HTERT RPE-1 (cell line): ENCODE results near the gene RPTOR.
"Not testable (repeated sequence)": the region's sequence is repeated elsewhere in the genome, so short reads cannot be mapped to it uniquely, and the experiment has no call there.

ENCODE experiments used
- in situ Hi-C: fragments of 300-500 bp; cut with MboI; formaldehyde crosslinking; loops from 4 replicates; pipeline ENCODE4 v1.14.3; 2020; ENCODE audit warnings: low sequenced_read_pairs

Gene RPTOR

GRCh38 chr17:80683625-80684104 is 139.0 kb downstream of the RPTOR start:
- in situ Hi-C loops = no loop called here

GRCh38 chr17:80687839-80688238 is 143.2 kb downstream of the RPTOR start:
- in situ Hi-C loops = no loop called here

DNA sequence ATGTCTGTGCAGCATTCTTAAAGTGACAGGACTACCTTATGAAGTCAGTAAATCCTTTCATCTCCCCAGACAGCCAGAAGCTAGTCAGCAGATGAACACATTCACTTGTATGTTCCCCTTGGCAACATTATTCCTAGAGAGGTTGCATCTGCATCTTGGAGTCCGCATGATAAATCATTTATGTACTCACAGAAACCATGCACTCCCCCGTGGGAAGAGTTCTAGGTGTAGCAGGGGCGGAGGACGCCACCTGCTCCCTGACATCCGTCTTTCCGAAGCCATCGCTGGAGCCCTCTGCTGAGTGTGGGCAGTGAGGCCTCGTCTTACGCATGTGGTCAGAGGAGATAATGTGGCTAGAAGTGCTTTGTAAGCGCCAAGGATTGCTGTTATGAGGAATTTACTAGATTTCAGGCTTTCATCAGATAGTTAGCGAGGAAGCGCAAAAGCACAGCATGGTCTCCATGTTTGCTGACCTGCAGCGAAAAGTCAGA is 144.5 kb downstream of the RPTOR start:
- in situ Hi-C loops = no loop called here

- in situ Hi-C loops = no loop called here
Observed at GRCh38 chr17:80691784-80692183, 147.1 kb downstream of the RPTOR start.

DNA sequence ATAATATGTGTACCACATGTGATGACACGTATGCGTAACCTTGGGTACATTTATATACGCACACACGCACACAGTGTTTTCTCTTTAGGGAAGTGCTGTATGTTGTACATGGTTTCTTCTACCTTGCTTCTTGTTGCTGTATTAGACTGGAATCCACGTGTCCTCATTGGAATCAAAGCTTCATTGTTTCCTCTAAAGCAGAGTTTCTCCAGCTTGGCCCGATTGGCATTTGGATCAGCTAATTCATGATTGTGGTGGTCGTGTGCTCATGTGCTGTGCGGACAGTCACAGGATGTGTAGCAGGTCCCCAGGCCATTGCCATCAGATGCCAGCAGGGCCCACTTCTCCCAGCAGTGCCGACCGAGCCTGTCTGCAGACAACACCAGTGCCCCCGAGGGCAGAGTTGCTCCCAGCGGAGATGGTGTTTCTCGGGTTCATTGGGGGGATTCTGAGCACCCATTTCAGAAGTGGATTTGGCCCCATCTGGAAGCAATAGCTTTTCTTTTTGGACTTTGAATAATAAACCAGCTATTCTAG is 148.4 kb downstream of the RPTOR start:
- in situ Hi-C loops = no loop called here

- in situ Hi-C loops = no loop called here
Observed at GRCh38 chr17:80693511-80693910, 148.9 kb downstream of the RPTOR start.

DNA sequence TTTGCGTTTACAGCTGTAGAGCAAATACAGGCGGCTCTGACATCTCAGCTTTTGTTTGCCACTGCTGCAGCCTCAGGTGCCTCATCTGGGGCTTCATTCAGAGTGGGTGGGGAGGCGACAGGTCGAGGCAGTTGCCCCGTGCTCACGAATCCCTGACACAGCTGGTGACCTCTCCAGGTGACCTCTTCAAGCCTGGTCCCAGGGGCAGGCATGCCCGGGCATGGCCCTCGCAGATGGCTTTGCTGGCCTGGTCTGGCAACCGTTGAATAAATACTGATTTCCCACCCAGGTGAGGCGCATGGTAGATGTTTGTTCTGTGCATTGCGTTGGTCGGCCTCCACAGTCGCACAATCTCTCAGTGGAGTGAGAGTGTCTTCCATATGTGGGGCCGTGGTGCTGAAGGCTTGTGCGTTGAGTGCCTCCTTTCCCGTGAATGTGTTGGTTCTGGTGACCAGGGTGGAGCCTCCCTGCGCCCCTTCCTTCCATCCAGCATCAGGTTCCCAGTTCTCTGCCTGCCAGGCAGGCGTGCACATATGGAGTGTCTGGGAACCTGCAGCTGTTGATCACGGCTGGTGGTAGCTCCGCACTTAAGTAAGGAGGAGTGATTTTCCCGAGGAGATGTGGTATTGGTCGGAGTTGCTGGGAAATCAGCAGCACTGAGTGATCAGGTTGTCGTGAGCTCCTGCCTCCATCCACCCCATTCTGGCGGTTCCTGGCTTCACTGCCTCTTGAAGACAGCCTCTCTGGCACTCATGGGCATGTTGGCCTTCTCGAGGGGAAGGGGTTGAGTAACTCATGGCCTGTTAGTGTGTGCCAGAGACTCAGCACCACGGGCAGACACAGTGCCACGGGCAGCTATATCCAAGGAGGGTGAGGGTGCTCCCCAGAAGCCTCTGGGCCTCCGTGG is 149.7 kb downstream of the RPTOR start:
- in situ Hi-C loops = no loop called here

DNA sequence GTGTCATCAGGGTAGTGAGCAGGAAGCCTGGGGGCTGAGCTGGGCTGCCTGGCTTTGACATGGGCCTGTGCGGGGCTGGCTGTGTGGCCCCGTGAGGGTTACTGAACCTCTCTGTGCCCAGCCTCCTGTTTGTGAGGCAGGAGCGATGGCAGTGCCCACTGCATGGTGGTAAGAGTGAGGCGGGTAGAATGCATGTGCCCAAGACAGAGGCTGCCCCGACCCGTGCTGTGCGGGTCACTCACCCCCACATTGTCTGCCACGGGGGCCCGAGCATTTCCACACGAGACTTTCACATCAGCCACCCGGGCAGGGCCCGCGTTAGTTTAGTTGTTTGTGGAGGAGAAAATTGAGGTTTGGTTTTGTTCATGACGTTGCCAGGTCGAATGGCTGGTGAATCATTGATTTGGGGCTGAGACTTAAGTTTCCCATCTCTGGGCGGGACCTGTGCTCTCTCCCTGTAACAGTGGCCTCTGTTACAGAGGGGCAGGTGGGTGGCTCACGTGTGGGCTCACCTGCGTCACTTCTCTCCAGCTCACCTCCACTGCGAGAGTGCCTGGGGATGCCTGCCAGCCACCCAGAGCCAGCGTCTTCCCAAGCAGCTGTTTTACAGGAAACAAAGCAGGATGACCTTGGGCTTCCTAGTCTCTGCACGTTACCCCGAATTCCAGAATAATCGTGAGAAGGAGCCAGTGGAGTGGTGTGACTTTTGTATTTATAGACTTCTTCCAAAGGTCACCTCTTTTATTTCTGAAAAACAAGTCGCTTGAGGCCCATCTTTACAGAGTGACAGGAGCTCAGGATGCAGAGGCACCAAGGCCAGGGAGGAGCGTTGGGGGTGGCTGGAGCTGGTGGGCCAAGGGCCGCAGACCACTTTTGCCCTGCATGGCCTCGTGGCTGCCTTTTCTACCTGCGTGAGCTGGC is 150.6 kb downstream of the RPTOR start:
- in situ Hi-C loops = no loop called here

- in situ Hi-C loops = no loop called here
Observed at GRCh38 chr17:80695979-80696378, 151.3 kb downstream of the RPTOR start.

DNA sequence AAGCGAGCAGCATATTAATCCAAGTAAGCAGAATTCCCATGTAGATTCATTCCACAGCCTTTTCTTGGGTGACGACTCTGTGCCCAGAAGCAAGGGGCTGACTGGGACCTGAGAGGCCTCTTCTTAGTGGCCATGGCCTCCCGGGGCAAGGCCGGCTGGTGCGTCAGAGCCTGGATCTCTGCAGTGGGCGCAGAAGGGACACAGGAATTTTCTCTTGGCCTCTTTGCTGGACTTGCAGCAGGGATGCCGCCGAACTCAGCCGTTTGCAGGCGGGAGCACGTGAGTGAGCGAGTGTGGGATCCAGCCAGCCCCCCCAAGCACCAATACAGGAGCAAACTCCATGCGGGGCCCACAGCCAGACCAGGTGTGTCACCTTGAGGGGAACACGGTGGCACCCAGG is 151.8 kb downstream of the RPTOR start:
- in situ Hi-C loops = no loop called here

- in situ Hi-C loops = no loop called here
Observed at GRCh38 chr17:80696964-80697363, 152.3 kb downstream of the RPTOR start.

GRCh38 chr17:80698297-80698696 is 153.7 kb downstream of the RPTOR start:
- in situ Hi-C loops = no loop called here

GRCh38 chr17:80699205-80699604 is 154.6 kb downstream of the RPTOR start:
- in situ Hi-C loops = not testable (repeated sequence)

GRCh38 chr17:80701730-80702129 is 157.1 kb downstream of the RPTOR start:
- in situ Hi-C loops = no loop called here

GRCh38 chr17:80702315-80703141 is 157.9 kb downstream of the RPTOR start:
- in situ Hi-C loops = no loop called here

DNA sequence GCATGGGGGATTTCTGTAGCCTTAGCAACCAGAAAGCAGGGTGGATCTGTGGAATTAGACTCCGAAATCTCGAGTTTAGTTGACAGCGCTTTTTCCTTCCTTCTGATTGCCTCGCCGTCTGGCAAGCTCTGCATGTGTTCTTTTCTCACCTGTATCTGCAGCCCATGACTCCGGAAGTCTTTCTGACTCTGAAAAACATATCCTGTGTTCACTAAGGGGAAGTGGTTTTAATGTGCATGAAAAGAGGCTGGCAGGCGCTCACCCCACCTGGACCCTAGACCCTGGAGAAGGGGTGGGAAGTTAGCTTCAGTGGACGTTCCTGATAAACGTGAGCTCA is 158.5 kb downstream of the RPTOR start:
- in situ Hi-C loops = no loop called here

- in situ Hi-C loops = no loop called here
Observed at GRCh38 chr17:80704381-80704819, 159.8 kb downstream of the RPTOR start.

- in situ Hi-C loops = no loop called here
Observed at GRCh38 chr17:80704894-80705293, 160.3 kb downstream of the RPTOR start.

DNA sequence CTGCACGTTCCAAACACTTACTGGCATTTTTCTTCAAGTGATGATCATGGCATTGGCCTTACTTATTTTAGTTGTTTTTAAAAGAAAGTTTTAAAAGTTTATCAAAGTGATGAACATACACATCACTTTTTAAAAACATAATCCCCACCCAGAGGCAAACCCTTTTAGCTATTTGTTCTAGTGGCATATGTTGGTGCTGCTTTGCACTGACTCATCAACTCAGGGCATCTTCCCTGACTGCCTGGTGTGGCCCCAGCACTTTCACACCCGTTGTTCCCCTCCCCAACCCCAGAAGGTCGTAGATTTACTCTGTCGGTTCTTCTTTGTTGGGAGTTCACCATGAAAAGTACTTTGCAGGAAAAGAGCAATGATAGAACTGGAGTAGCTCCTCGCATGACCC is 161.3 kb downstream of the RPTOR start:
- in situ Hi-C loops = no loop called here

- in situ Hi-C loops = no loop called here
Observed at GRCh38 chr17:80706463-80706867, 161.8 kb downstream of the RPTOR start.
